Stimulated activated CD4-positive, alpha-beta T cell treated with anti-CD3 and anti-CD28 coated beads, Interleukin-1b, Interleukin-23, amount 100 ng/mL, for 1 hour (primary cell): ENCODE results near the gene YPEL4.
A peak's percentile ranks its signal among the peaks of the same experiment; 100 is the strongest.

Experiments
- DNase-seq, 2 donors: peaks; one replicate each; pipeline ENCODE4 v3.0.0-alpha.2; 2020; ENCODE audit warnings: low read depth in 2 of 2

YPEL4 gene

GRCh38 chr11:57650739-57651090, 1.0 kb upstream of the YPEL4 start:
- no peak for DNase-seq

GRCh38 chr11:57648801-57649735, 644 bp downstream of the YPEL4 start:
- DNase-seq: no peak

GRCh38 chr11:57647960-57648800, 1.5 kb downstream of the YPEL4 start:
- DNase-seq: no peak

GRCh38 chr11:57647372-57647771, 2.3 kb downstream of the YPEL4 start:
- DNase-seq: no peak

GRCh38 chr11:57646799-57647303, 2.9 kb downstream of the YPEL4 start:
- DNase-seq: no peak

- DNase-seq: no peak
These were observed 3.4 kb downstream of the YPEL4 start for GRCh38 chr11:57646194-57646798.

GRCh38 chr11:57645689-57646085, 4.0 kb downstream of the YPEL4 start:
- DNase-seq: no peak

GRCh38 chr11:57644748-57645688, 4.7 kb downstream of the YPEL4 start:
- peak; percentile 75 to 78 for DNase-seq

- no peak for DNase-seq
These were observed 5.9 kb downstream of the YPEL4 start for GRCh38 chr11:57643802-57644201.

- DNase-seq: no peak
These were observed 8.5 kb downstream of the YPEL4 start for GRCh38 chr11:57641011-57641807.

- no peak for DNase-seq
These were observed 9.5 kb downstream of the YPEL4 start for GRCh38 chr11:57640068-57640800.

- DNase-seq: no peak
These were observed 10.2 kb downstream of the YPEL4 start for GRCh38 chr11:57639321-57640067.

GRCh38 chr11:57638811-57639320, 10.8 kb downstream of the YPEL4 start:
- DNase-seq: no peak

- DNase-seq: no peak
These were observed 11.5 kb downstream of the YPEL4 start for GRCh38 chr11:57638005-57638781.

GRCh38 chr11:57637626-57638004, 12.1 kb downstream of the YPEL4 start:
- DNase-seq: no peak

GRCh38 chr11:57635246-57635645, 14.5 kb downstream of the YPEL4 start:
- no peak for DNase-seq

GRCh38 chr11:57634311-57634710, 15.4 kb downstream of the YPEL4 start:
- no peak for DNase-seq
